ENCODE results near the gene KREMEN2.
"Not testable (repeated sequence)": the region's sequence is repeated elsewhere in the genome, so short reads cannot be mapped to it uniquely, and the experiment has no call there.

KREMEN2 gene

GRCh38 chr16:2928151-2928550, 35.9 kb upstream of the KREMEN2 start:
- not testable (repeated sequence) for H3K9me3 ChIP-seq (ENCODE audit: control insufficient read depth, insufficient read depth, low read length); H3K27me3 ChIP-seq (ENCODE audit: control insufficient read depth, insufficient read depth, low read length); DNase-seq (ENCODE audit: low read depth, low spot score); H3K27ac ChIP-seq (ENCODE audit: low read length); H3K4me3 ChIP-seq (ENCODE audit: low read length); H3K36me3 ChIP-seq (ENCODE audit: control insufficient read depth, insufficient read depth, low read length); H3K4me1 ChIP-seq (ENCODE audit: control insufficient read depth, insufficient read depth, low read length)
- WGBS (ENCODE audit: insufficient coverage, insufficient read length): no CpG with 5 or more reads among the region's 4 CpGs

GRCh38 chr16:2928796-2929195, 35.3 kb upstream of the KREMEN2 start:
- DNase-seq (ENCODE audit: low read depth, low spot score): no peak

GRCh38 chr16:2929693-2930092, 34.4 kb upstream of the KREMEN2 start:
- Histone ChIP-seq H3K36me3 (ENCODE audit: control insufficient read depth, insufficient read depth, low read length) (peaks cover 6% of the 10 kb centered on the region; the same call in 1 of the 2 replicates), H3K4me1 (ENCODE audit: control insufficient read depth, insufficient read depth, low read length) (peaks cover 5% of the 10 kb centered on the region; the same call in 1 of the 2 replicates), H3K4me3 (ENCODE audit: low read length) (no peak overlapping the region), H3K9me3 (ENCODE audit: control insufficient read depth, insufficient read depth, low read length) (no peaks in the 10 kb centered on the region), H3K27me3 (ENCODE audit: control insufficient read depth, insufficient read depth, low read length) (no peaks in the 10 kb centered on the region), H3K27ac (ENCODE audit: low read length) (no peak overlapping the region)
- WGBS (ENCODE audit: insufficient coverage, insufficient read length): no CpG with 5 or more reads among the region's 14 CpGs
- no peak for DNase-seq (ENCODE audit: low read depth, low spot score)

More at GRCh38 chr16:2928796-2929195, 35.3 kb upstream of the KREMEN2 start:
- peaks cover 4% of the 10 kb centered on the region; the same call in 1 of the 2 replicates for H3K36me3 ChIP-seq (ENCODE audit: control insufficient read depth, insufficient read depth, low read length)
- H3K4me1 ChIP-seq (ENCODE audit: control insufficient read depth, insufficient read depth, low read length): peaks cover 7% of the 10 kb centered on the region
- no peak overlapping the region for H3K27ac ChIP-seq (ENCODE audit: low read length)
- no peaks in the 10 kb centered on the region for H3K27me3 ChIP-seq (ENCODE audit: control insufficient read depth, insufficient read depth, low read length)
- WGBS (ENCODE audit: insufficient coverage, insufficient read length): no CpG with 5 or more reads among the region's 11 CpGs
- H3K9me3 ChIP-seq (ENCODE audit: control insufficient read depth, insufficient read depth, low read length): no peaks in the 10 kb centered on the region
- H3K4me3 ChIP-seq (ENCODE audit: low read length): no peak overlapping the region

GRCh38 chr16:2930236-2930635, 33.8 kb upstream of the KREMEN2 start:
- Histone ChIP-seq H3K4me1 (ENCODE audit: control insufficient read depth, insufficient read depth, low read length) (peaks cover 5% of the 10 kb centered on the region; the same call in 1 of the 2 replicates), H3K36me3 (ENCODE audit: control insufficient read depth, insufficient read depth, low read length) (peaks cover 6% of the 10 kb centered on the region; the same call in 1 of the 2 replicates), H3K27ac (ENCODE audit: low read length) (no peak overlapping the region), H3K27me3 (ENCODE audit: control insufficient read depth, insufficient read depth, low read length) (no peaks in the 10 kb centered on the region), H3K9me3 (ENCODE audit: control insufficient read depth, insufficient read depth, low read length) (no peaks in the 10 kb centered on the region), H3K4me3 (ENCODE audit: low read length) (no peak overlapping the region)
- WGBS (ENCODE audit: insufficient coverage, insufficient read length): no CpG with 5 or more reads among the region's 15 CpGs
- DNase-seq (ENCODE audit: low read depth, low spot score): no peak

GRCh38 chr16:2931231-2931914, 32.7 kb upstream of the KREMEN2 start:
- H3K27me3 ChIP-seq (ENCODE audit: control insufficient read depth, insufficient read depth, low read length); H3K27ac ChIP-seq (ENCODE audit: low read length); H3K9me3 ChIP-seq (ENCODE audit: control insufficient read depth, insufficient read depth, low read length); DNase-seq (ENCODE audit: low read depth, low spot score); H3K4me1 ChIP-seq (ENCODE audit: control insufficient read depth, insufficient read depth, low read length); H3K36me3 ChIP-seq (ENCODE audit: control insufficient read depth, insufficient read depth, low read length); H3K4me3 ChIP-seq (ENCODE audit: low read length): not testable (repeated sequence)
- no CpG with 5 or more reads among the region's 13 CpGs for WGBS (ENCODE audit: insufficient coverage, insufficient read length)

GRCh38 chr16:2933136-2933535, 30.9 kb upstream of the KREMEN2 start:
- Histone ChIP-seq H3K4me3 (ENCODE audit: low read length) (no peak overlapping the region), H3K9me3 (ENCODE audit: control insufficient read depth, insufficient read depth, low read length) (no peaks in the 10 kb centered on the region), H3K27ac (ENCODE audit: low read length) (no peak overlapping the region), H3K36me3 (ENCODE audit: control insufficient read depth, insufficient read depth, low read length) (peaks cover 13% of the 10 kb centered on the region), H3K4me1 (ENCODE audit: control insufficient read depth, insufficient read depth, low read length) (peaks cover 8% of the 10 kb centered on the region), H3K27me3 (ENCODE audit: control insufficient read depth, insufficient read depth, low read length) (no peaks in the 10 kb centered on the region)
- no peak for DNase-seq (ENCODE audit: low read depth, low spot score)
- WGBS (ENCODE audit: insufficient coverage, insufficient read length): no CpG with 5 or more reads among the region's 30 CpGs

GRCh38 chr16:2933701-2934100, 30.4 kb upstream of the KREMEN2 start:
- Histone ChIP-seq H3K36me3 (ENCODE audit: control insufficient read depth, insufficient read depth, low read length) (peaks cover 16% of the 10 kb centered on the region), H3K4me3 (ENCODE audit: low read length) (no peak overlapping the region), H3K4me1 (ENCODE audit: control insufficient read depth, insufficient read depth, low read length) (peaks cover 8% of the 10 kb centered on the region), H3K27ac (ENCODE audit: low read length) (no peak overlapping the region), H3K9me3 (ENCODE audit: control insufficient read depth, insufficient read depth, low read length) (no peaks in the 10 kb centered on the region), H3K27me3 (ENCODE audit: control insufficient read depth, insufficient read depth, low read length) (no peaks in the 10 kb centered on the region)
- no peak for DNase-seq (ENCODE audit: low read depth, low spot score)
- no CpG with 5 or more reads among the region's 22 CpGs for WGBS (ENCODE audit: insufficient coverage, insufficient read length)

DNA sequence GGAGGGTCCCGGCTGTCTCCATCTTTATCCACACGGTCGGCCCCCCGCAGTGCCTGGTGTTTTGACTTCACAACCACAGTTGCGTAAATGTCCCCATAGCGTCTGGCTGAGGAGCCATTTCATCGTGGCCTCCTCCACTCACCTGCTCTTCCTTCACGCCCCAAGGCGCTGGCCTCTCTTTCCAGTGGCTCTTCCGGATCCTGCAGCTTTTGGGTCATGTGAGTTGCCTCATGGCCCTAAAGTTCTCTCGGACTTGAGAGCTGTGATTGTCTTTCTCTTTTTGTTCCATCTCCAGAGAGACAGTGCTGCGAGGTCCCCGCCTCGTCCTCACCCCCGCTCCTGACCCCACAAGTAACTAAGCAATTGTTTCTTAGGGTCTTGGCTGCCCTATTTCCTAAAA, 29.6 kb upstream of the KREMEN2 start:
- no peak overlapping the region for H3K4me3 ChIP-seq (ENCODE audit: low read length)
- H3K27ac ChIP-seq (ENCODE audit: low read length): no peak overlapping the region
- H3K27me3 ChIP-seq (ENCODE audit: control insufficient read depth, insufficient read depth, low read length): no peaks in the 10 kb centered on the region
- H3K9me3 ChIP-seq (ENCODE audit: control insufficient read depth, insufficient read depth, low read length): no peaks in the 10 kb centered on the region
- no CpG with 5 or more reads among the region's 15 CpGs for WGBS (ENCODE audit: insufficient coverage, insufficient read length)
- no peak for DNase-seq (ENCODE audit: low read depth, low spot score)
- peaks cover 16% of the 10 kb centered on the region for H3K36me3 ChIP-seq (ENCODE audit: control insufficient read depth, insufficient read depth, low read length)
- peaks cover 6% of the 10 kb centered on the region for H3K4me1 ChIP-seq (ENCODE audit: control insufficient read depth, insufficient read depth, low read length)

DNA sequence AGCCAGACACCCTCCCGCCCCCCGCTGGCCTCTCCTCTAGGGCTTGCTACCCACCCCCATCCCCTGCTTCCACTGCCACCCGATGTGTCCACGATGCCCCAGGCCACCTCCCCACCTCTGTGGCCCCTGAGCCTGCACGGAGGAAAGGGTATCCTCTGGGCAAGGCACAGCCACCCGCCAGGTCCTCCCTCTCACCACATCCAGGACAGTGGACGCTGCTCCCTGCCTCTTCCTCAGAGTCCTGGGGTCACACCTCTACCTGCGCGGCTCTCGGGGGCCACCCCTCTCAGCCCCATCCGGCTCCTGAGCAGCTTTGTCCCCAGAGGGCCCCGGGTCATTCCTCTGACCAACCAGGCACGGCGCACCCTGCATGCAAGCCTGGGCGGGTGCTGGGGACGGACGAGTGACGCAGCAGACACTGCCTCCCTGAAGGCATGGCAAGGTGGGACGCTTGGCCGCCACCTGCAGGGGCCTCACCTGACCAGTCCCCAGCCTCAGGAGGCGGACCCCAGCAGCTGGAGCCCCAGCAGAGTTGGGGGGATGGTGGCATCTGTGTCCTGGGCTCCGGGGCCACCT, 27.6 kb upstream of the KREMEN2 start:
- Histone ChIP-seq H3K27me3 (ENCODE audit: control insufficient read depth, insufficient read depth, low read length) (no peaks in the 10 kb centered on the region), H3K4me1 (ENCODE audit: control insufficient read depth, insufficient read depth, low read length) (peaks cover 6% of the 10 kb centered on the region), H3K27ac (ENCODE audit: low read length) (no peak overlapping the region), H3K36me3 (ENCODE audit: control insufficient read depth, insufficient read depth, low read length) (peaks cover 12% of the 10 kb centered on the region; the same call in 1 of the 2 replicates), H3K4me3 (ENCODE audit: low read length) (no peak overlapping the region), H3K9me3 (ENCODE audit: control insufficient read depth, insufficient read depth, low read length) (no peaks in the 10 kb centered on the region)
- DNase-seq (ENCODE audit: low read depth, low spot score): no peak
- WGBS (ENCODE audit: insufficient coverage, insufficient read length): no CpG with 5 or more reads among the region's 22 CpGs

DNA sequence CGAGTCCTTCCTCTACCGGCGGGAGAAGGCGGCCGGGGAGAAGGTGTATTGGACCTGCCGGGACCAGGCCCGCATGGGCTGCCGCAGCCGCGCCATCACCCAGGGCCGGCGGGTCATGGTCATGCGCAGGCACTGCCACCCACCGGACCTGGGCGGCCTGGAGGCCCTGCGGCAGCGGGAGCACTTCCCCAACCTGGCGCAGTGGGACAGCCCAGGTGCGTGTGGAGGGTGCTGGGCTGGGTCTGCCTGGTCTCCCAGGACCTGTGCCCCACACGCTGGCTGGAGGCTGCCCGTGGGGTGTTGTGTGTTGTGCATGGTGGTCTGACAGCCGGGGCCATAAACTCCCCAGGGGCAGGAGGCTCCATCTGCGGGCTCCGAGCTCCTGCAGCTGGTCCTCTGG, 26.9 kb upstream of the KREMEN2 start:
- Histone ChIP-seq H3K36me3 (ENCODE audit: control insufficient read depth, insufficient read depth, low read length) (peaks cover 12% of the 10 kb centered on the region; the same call in 1 of the 2 replicates), H3K4me1 (ENCODE audit: control insufficient read depth, insufficient read depth, low read length) (peaks cover 6% of the 10 kb centered on the region), H3K9me3 (ENCODE audit: control insufficient read depth, insufficient read depth, low read length) (no peaks in the 10 kb centered on the region), H3K27me3 (ENCODE audit: control insufficient read depth, insufficient read depth, low read length) (no peaks in the 10 kb centered on the region), H3K27ac (ENCODE audit: low read length) (no peak overlapping the region), H3K4me3 (ENCODE audit: low read length) (no peak overlapping the region)
- WGBS (ENCODE audit: insufficient coverage, insufficient read length): no CpG with 5 or more reads among the region's 24 CpGs
- DNase-seq (ENCODE audit: low read depth, low spot score): no peak

DNA sequence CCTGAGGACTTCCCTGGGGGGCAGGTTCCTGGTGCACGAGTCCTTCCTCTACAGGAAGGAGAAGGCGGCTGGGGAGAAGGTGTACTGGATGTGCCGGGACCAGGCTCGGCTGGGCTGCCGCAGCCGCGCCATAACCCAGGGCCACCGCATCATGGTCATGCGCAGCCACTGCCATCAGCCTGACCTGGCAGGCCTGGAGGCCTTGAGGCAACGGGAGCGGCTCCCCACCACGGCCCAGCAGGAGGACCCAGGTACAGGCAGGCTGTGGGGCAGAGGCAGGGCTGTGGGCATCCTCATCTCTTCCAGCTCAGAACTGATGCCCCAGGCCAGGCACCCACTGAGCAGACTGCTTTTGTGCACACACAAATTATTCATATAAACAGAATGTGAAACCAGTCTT, 25.9 kb upstream of the KREMEN2 start:
- no peak overlapping the region for H3K4me3 ChIP-seq (ENCODE audit: low read length)
- no CpG with 5 or more reads among the region's 12 CpGs for WGBS (ENCODE audit: insufficient coverage, insufficient read length)
- H3K27ac ChIP-seq (ENCODE audit: low read length): no peak overlapping the region
- no peaks in the 10 kb centered on the region for H3K9me3 ChIP-seq (ENCODE audit: control insufficient read depth, insufficient read depth, low read length)
- H3K27me3 ChIP-seq (ENCODE audit: control insufficient read depth, insufficient read depth, low read length): no peaks in the 10 kb centered on the region
- DNase-seq (ENCODE audit: low read depth, low spot score): no peak
- H3K36me3 ChIP-seq (ENCODE audit: control insufficient read depth, insufficient read depth, low read length): peaks cover 12% of the 10 kb centered on the region; the same call in 1 of the 2 replicates
- H3K4me1 ChIP-seq (ENCODE audit: control insufficient read depth, insufficient read depth, low read length): peaks cover 6% of the 10 kb centered on the region

All from iPS DF 6.9 (cell line).